ENCODE data around the gene SON. TPM values are rescaled to one million over a fixed set of nuclear protein-coding genes. Genes with fewer than 3 reads are reported as not detected.
A peak's percentile ranks its signal among the peaks of the same experiment; 100 is the strongest.
"Not testable (repeated sequence)": the region's sequence is repeated elsewhere in the genome, so short reads cannot be mapped to it uniquely, and the experiment has no call there.

The SON gene
- total RNA-seq, 1 experiment from 2014 or later, result 220 TPM

DNA sequence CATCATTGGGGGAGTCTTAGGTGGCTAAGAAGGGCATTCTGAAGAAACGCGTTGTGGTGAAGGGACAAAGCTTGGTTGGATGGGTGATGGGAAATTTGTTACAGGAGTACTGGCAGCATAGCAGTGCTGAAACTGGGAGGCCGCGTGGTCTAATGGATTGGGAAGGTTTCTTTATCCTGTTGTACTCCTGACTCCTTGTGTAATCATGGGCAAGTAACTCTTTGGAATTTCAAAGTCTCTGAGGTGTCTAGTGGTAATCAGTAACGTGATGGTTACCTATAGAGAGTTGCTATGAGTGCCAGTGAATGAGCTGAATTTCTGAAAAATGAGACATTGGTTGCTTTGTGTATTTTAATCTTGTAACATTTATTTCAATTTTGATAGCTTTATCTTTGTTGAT is 27.2 kb downstream of the SON start:
- Mint-ChIP-seq H3K27ac (ENCODE audit: unreplicated experiment) (no peak overlapping the region), H3K27me3 (ENCODE audit: insufficient read depth, unreplicated experiment) (no peaks in the 10 kb centered on the region), H3K9me3 (ENCODE audit: unreplicated experiment) (no peaks in the 10 kb centered on the region), H3K36me3 (ENCODE audit: insufficient read depth, unreplicated experiment) (peaks cover 67% of the 10 kb centered on the region), H3K4me1 (ENCODE audit: low read depth, unreplicated experiment) (no peaks in the 10 kb centered on the region), H3K4me3 (ENCODE audit: unreplicated experiment) (no peak overlapping the region)
- Histone ChIP-seq H3K4me1 (no peaks in the 10 kb centered on the region), H3K36me3 (ENCODE audit: control insufficient read depth, insufficient read depth, low read length) (no peaks in the 10 kb centered on the region; the same call in 1 of the 2 replicates), H3K4me3 (ENCODE audit: low read depth, low read length) (no peak overlapping the region), H3K9me3 (no peaks in the 10 kb centered on the region), H3K27me3 (replicated peaks; ENCODE audit: control insufficient read depth, insufficient read depth, low read length) (no peaks in the 10 kb centered on the region)
- BruUV-seq (replicated peaks), result no TSS peak
- ChIA-PET CTCF (interaction anchor here (1.2 kb wide), 1 partner anchor 36 kb away, joined by 4 read pairs; no protein-coding TSS in a partner anchor), POLR2A (no interaction called here)
- DNase-seq, result no peak
- intact Hi-C loops (cut with micrococcal nuclease; ENCODE audit: unreplicated experiment), result no loop called here
- TF ChIP-seq, protein P1, sequence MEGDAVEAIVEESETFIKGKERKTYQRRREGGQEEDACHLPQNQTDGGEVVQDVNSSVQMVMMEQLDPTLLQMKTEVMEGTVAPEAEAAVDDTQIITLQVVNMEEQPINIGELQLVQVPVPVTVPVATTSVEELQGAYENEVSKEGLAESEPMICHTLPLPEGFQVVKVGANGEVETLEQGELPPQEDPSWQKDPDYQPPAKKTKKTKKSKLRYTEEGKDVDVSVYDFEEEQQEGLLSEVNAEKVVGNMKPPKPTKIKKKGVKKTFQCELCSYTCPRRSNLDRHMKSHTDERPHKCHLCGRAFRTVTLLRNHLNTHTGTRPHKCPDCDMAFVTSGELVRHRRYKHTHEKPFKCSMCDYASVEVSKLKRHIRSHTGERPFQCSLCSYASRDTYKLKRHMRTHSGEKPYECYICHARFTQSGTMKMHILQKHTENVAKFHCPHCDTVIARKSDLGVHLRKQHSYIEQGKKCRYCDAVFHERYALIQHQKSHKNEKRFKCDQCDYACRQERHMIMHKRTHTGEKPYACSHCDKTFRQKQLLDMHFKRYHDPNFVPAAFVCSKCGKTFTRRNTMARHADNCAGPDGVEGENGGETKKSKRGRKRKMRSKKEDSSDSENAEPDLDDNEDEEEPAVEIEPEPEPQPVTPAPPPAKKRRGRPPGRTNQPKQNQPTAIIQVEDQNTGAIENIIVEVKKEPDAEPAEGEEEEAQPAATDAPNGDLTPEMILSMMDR (IDR thresholded peaks at IDR 0.05; ENCODE audit: insufficient read depth in 1 of 2, low read depth in 1 of 2, low read length in 1 of 2, severe bottlenecking in 1 of 2, unreplicated experiment in 1 of 2), result no peak

DNA sequence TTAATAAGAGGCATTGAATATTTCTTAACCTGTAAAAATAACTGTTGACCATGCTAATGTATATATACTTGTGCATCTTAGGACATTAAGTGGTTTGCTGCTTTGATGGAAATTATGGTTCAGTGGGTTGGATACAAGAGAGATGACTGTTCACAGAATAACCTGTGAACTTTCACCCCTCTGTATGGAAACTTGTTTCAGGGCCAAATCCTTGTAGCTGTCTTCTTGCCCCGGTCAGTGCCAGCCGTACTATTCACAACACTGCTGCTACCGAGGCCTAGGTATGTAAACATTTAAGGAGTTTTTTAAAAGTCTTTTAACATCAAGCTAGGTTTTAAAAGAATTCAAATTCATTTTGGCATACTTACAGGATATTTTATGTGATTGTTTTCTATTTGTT is 29.5 kb downstream of the SON start:
- no peak for DNase-seq
- intact Hi-C loops (cut with micrococcal nuclease; ENCODE audit: unreplicated experiment), result no loop called here
- Histone ChIP-seq H3K4me1 (peaks cover 11% of the 10 kb centered on the region), H3K36me3 (ENCODE audit: control insufficient read depth, insufficient read depth, low read length) (no peaks in the 10 kb centered on the region; the same call in 1 of the 2 replicates), H3K27me3 (replicated peaks; ENCODE audit: control insufficient read depth, insufficient read depth, low read length) (no peaks in the 10 kb centered on the region), H3K4me3 (ENCODE audit: low read depth, low read length) (no peak overlapping the region), H3K9me3 (no peaks in the 10 kb centered on the region)
- Mint-ChIP-seq H3K4me1 (ENCODE audit: low read depth, unreplicated experiment) (peaks cover 6% of the 10 kb centered on the region), H3K27ac (ENCODE audit: unreplicated experiment) (peak overlapping the region; percentile 55), H3K4me3 (ENCODE audit: unreplicated experiment) (no peak overlapping the region), H3K36me3 (ENCODE audit: insufficient read depth, unreplicated experiment) (peaks cover 87% of the 10 kb centered on the region), H3K9me3 (ENCODE audit: unreplicated experiment) (no peaks in the 10 kb centered on the region), H3K27me3 (ENCODE audit: insufficient read depth, unreplicated experiment) (no peaks in the 10 kb centered on the region)
- no TSS peak for BruUV-seq (replicated peaks)
- ChIA-PET CTCF (no interaction called here), POLR2A (no interaction called here)
- TF ChIP-seq, protein P1 (IDR thresholded peaks at IDR 0.05; ENCODE audit: insufficient read depth in 1 of 2, low read depth in 1 of 2, low read length in 1 of 2, severe bottlenecking in 1 of 2, unreplicated experiment in 1 of 2), result no peak

DNA sequence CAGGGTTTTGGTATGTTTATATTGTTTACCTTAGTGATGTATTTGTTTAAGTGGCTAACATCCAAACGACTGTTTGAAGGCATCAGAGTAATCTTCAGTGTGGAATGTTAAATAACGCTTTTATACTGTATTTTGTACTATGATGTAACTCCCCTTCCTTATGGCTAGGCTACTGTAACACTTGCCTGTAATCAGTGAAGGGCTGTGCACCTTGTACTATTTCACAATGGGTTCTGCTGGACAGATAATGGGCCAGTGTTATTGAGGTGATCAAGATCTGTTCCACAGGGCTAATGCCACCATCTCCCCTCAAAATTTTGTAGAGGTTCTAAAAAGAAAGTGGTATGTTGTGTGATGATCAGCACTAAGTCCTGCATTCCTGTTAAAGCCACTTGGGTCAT is 33.9 kb downstream of the SON start:
- H3K27me3 ChIP-seq (replicated peaks; ENCODE audit: control insufficient read depth, insufficient read depth, low read length); H3K27me3 Mint-ChIP-seq (ENCODE audit: insufficient read depth, unreplicated experiment); H3K4me3 ChIP-seq (ENCODE audit: low read depth, low read length); H3K4me1 Mint-ChIP-seq (ENCODE audit: low read depth, unreplicated experiment); intact Hi-C loops (cut with micrococcal nuclease; ENCODE audit: unreplicated experiment); H3K4me3 Mint-ChIP-seq (ENCODE audit: unreplicated experiment); H3K9me3 Mint-ChIP-seq (ENCODE audit: unreplicated experiment); H3K9me3 ChIP-seq; POLR2A ChIA-PET; CTCF ChIA-PET; H3K36me3 ChIP-seq (ENCODE audit: control insufficient read depth, insufficient read depth, low read length): not testable (repeated sequence)
- TSS peak; percentile 62 for BruUV-seq (replicated peaks)
- Mint-ChIP-seq H3K27ac (ENCODE audit: unreplicated experiment) (peak overlapping the region; percentile 30), H3K36me3 (ENCODE audit: insufficient read depth, unreplicated experiment) (peaks cover 81% of the 10 kb centered on the region)
- peaks cover 11% of the 10 kb centered on the region for H3K4me1 ChIP-seq
- peak in 1 of 2 experiments; percentile 58 for DNase-seq

- TF ChIP-seq, protein P1 (IDR thresholded peaks at IDR 0.05; ENCODE audit: insufficient read depth in 1 of 2, low read depth in 1 of 2, low read length in 1 of 2, severe bottlenecking in 1 of 2, unreplicated experiment in 1 of 2), result no peak
- intact Hi-C loops (cut with micrococcal nuclease; ENCODE audit: unreplicated experiment), result no loop called here
- Mint-ChIP-seq H3K4me3 (ENCODE audit: unreplicated experiment) (no peak overlapping the region), H3K27ac (ENCODE audit: unreplicated experiment) (no peak overlapping the region), H3K36me3 (ENCODE audit: insufficient read depth, unreplicated experiment) (peaks cover 83% of the 10 kb centered on the region), H3K4me1 (ENCODE audit: low read depth, unreplicated experiment) (peaks cover 6% of the 10 kb centered on the region), H3K9me3 (ENCODE audit: unreplicated experiment) (no peaks in the 10 kb centered on the region), H3K27me3 (ENCODE audit: insufficient read depth, unreplicated experiment) (no peaks in the 10 kb centered on the region)
- Histone ChIP-seq H3K36me3 (ENCODE audit: control insufficient read depth, insufficient read depth, low read length) (no peaks in the 10 kb centered on the region), H3K4me1 (peaks cover 11% of the 10 kb centered on the region), H3K4me3 (ENCODE audit: low read depth, low read length) (no peak overlapping the region), H3K9me3 (no peaks in the 10 kb centered on the region), H3K27me3 (replicated peaks; ENCODE audit: control insufficient read depth, insufficient read depth, low read length) (no peaks in the 10 kb centered on the region)
- no peak for DNase-seq
- no TSS peak for BruUV-seq (replicated peaks)
- ChIA-PET POLR2A (no interaction called here), CTCF (no interaction called here)
Measured at GRCh38 chr21:33578214-33578613, 35.4 kb downstream of the SON start.
